LoVo (cell line): ENCODE measurements around the gene ATPAF1.
"Not testable (repeated sequence)": the region's sequence is repeated elsewhere in the genome, so short reads cannot be mapped to it uniquely, and the experiment has no call there.

Source experiments
- DNase-seq: peaks from one replicate; pipeline ENCODE4 v3.0.0-alpha.2; 2016; ENCODE audit warnings: low spot score

ATPAF1 gene, protein sequence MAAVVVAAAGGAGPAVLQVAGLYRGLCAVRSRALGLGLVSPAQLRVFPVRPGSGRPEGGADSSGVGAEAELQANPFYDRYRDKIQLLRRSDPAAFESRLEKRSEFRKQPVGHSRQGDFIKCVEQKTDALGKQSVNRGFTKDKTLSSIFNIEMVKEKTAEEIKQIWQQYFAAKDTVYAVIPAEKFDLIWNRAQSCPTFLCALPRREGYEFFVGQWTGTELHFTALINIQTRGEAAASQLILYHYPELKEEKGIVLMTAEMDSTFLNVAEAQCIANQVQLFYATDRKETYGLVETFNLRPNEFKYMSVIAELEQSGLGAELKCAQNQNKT

DNA sequence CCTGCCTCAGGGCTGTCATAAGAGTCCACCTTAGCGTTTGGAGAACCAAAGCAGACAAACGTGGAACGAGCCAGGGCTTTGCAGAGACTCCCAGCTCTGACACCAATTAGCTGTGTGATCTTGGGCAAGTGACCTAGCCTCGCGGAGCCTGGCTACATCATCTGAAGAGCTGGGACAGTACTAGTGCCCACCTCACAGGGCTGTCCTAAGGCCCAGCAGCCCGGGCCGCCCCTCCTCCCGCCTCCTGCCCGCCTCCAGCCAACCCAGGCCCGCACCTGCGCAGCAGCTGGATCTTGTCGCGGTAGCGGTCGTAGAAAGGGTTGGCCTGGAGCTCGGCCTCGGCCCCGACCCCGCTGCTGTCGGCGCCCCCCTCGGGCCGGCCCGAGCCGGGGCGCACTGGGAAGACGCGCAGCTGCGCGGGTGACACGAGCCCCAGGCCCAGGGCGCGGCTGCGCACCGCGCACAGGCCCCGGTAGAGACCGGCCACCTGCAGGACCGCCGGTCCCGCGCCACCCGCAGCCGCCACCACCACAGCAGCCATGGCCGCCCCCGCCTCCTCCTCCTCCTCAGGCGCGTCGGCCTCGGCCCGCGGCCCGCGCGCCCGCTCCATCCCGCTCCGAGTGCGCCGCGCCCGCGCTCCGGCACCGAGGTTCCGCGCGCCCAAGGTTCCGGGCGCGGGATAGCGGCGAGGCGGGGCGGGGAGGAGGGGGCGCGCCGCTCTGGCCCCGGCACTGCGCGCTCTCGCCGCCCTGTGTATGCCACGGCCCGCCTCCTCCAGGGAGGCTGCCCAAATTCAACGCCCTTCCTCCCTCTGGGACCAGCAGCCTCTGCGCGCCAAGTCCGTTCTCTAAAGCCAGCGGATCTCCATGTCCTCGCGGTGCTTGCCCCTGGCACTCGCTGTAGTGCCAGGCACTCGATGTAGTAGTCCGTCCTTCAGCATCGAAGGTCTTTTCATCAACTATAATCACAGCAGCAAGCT lies at the start of gene ATPAF1:
Gene ATPAF1 (minus strand): TSS at position 583 of the 979 bp plus-strand sequence. CDS start 42 bp downstream, at position 541.
- DNase-seq: peak; percentile 74

DNA sequence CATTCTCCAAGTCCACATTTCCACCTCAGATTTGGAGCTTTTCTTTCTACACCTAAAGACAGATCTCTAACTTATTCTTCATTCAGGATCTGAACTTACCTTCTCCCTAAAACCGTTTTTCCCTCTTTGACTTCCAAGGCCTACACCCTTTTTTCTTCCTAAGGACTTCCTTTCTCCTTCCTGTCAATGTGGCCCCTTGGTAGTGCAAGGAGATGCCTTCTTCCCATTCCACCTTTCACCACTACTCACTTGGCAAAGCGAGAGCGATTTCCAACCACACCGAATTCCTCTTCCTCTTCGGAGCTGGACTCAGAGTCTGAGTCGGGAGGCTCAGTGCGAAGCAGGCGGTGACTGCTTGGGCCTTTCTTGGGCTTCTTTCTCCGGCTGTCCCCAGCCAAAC lies 49.5 kb upstream of the ATPAF1 start:
- no peak for DNase-seq

DNA sequence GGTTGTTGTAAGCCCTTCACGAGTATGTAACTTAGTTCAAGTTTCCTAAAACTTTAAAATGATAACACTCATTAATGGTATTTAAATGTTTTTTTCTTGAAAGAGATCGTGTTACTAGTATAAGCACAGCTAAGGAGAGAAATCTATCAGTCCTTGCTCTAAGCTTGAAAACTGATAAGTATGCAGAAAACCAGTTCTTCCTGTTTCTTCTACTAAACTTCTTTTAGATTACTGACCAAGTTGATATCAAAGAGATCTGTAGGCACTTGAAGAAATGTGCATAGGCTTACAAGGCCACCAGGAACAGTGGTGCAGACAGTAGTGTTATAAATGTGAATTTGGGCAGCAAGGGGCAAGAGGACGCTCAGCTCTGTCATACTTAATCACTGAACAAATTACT lies 46.8 kb upstream of the ATPAF1 start:
- DNase-seq: no peak

DNA sequence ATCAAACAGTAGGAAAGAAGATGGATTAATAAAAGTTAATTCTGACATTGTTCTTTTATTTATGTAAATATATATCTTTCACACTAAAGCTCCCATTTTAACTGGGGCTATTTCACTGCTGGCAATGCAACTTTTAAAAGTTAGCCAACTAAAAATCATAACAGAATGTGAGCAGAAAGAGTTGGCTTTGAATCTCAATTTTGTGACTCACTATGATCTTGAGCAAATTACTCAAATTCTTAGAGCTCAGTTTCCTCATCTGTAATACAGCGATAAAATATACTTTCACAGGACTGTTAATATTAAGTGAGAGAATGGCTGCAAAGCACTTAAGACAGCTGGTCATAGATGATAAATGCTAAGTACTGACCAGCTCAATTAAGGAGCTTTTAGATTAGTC lies 40.0 kb upstream of the ATPAF1 start:
- no peak for DNase-seq

DNA sequence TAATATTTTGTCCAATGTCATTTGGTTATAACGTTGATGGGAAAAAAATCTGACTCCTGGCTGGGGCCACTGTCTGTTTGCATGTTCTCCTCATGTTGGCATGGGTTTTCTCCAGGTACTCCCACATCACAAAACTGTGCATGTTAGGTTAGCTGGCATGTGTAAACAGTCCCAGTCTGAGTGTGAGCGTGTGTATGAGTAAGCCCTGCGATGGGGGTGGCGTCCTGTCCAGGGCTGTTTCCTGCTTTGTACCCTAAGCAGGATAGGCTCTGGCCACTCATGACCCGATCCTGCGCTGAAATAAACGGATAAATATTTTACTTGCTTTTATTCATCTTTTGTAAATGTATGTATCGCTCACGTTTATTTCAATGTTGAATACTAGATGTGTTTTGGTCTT lies 37.2 kb upstream of the ATPAF1 start:
- DNase-seq: no peak

DNA sequence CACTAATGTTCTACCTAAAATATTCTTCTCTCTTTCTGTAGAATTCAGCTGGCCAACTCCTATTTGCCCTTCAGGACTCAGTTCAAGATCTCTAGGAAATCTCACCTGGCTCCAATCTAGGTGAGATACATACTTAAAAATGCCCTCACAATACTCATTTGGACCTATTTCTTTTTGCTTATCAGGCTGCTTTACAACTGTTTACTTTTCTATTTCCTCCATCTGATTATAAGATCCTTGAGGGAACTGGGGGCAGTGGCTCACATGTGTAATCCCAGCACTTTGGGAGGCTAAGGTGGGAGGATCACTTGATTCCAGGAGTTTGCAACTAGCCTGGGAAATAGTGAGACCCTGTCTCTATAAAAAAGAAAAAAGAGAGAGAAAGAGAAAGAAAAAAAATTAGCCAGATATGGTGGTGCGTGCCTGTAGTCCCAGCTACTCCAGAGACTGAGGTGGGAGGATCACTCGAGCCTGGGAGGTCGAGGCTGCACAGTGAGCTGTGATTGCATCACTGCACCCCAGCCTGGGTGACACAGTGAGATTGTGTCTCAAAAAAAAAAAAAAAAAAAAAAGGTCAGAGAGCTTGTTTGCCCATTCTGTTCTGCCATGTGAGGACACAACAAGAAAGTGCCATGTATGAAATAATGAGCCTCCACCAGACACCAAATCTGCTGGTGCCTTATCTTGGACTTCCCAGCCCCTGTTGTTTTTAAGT lies 35.9 kb upstream of the ATPAF1 start:
- DNase-seq: no peak

DNA sequence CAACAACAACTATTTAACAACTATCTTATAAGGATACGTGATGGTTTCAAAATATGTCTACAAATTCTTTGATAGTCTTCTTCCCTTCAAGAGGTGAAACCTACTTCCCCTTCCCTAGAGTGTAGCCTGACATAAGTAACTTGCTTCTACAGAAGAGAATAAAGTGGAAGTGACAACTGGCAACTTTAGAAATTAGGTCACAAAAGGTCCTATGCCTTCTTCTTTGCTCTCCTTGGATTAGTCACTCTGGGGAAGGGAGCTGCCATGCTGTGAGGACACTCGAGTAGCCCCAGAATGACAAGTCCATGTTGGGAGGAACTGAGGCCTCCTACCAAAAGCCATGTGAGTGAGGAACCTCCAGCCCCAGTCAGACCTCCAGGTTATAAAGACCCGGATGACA lies 31.5 kb upstream of the ATPAF1 start:
- no peak for DNase-seq

DNA sequence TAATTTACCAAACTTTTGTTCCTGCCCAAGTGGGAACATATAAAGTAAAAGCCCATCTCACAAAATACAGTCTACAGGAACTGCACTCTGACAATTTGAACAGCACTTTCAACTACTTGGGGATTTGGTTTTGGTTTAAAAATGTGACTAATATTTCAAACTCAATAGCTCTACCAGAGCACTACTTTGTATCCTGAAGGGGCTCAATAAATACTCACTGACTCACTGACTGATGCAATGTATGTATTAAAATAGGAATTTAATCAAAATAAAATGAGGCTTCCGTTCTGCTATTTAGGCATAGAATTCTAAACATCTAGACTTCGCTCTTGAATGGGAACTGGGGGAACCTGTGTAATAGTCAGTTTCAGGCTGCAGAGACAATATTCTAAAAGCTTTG lies 28.9 kb upstream of the ATPAF1 start:
- no peak for DNase-seq

DNA sequence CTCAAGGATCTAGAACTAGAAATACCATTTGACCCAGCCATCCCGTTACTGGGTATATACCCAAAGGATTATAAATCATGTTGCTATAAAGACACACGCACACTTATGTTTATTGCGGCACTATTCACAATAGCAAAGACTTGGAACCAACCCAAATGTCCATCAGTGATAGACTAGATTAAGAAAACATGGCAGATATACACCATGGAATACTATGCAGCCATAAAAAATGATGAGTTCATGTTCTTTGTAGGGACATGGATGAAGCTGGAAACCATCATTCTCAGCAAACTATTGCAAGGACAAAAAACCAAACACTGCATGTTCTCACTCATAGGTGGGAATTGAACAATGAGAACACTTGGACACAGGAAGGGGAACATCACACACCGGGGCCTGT lies 26.5 kb upstream of the ATPAF1 start:
- not testable (repeated sequence) for DNase-seq

DNA sequence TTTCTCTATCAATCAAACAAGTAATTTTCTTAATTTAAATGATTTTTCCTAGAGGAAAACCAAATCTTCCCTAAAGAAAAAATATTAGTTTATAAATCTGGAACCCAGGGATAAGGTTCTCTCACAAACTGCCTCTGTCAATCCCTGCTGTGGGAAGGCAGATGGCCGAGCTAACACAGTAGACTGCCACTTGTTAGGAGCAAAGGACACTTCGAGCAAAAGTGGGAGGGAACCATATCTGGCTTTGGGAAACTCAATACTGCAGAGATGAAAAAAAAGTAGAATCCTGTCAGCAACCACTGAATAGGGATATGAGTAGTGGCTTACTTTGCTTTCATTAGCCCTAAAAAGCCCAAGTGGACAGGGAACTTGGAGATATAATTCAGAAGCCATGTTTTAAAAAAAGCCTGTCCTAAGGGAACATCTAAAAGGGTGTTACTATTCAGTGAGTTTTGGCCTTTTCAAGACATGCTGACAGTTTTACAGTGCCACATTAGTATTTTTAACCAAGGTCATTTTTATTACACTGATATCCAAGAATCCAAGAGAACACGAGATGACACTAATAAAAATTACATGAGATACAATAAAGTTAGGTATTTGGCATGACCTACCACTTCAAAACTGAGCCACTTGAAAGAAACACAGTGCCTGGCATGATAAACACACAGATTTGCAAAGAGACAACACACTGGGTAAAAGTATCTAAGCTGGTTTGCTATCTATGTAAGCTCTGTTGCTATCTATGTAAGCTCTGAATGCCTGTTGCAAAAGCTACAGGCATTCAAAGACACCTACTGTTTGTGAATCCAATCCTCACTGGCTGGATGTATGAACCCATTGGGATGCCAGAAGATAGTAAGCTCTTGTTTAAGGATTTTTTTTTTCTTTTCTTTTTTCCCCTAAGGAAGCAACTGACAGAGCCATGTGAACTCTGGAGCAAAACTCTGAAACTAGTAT lies 24.9 kb upstream of the ATPAF1 start:
- DNase-seq: no peak

DNA sequence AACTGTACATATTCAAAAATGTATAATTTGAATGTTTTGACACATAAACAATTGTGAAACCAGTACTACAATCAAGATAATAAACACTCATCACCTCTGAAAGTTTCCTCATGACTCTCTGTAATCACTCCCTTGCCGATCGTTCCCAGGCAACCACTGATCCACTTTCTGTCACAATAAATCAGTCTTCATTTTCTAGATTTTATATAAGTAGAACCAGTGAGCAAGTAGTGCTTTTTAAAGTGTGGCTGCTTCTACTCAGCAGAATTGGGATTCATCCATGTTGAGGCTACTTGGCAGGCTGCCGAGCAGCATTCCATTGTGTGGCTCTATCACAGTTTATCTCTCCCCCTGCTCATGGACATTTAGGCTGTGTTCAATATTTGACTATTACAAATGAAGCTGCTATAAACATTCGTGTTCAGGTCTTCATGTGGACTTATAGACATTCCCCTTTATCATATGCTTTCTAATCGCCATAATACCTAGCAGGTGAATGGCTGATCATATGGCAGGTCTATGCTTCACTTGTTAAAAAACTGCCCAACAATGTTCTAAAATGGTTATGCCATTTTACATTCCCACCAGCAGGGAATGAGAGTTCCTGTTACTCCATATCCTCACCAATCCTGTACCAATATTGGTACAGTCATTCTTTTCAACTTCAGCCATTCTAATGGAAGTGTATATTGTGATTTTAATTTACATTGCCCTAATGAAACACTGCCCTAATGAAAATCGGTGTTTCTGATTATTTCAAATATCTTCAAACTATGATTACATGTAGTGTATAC lies 24.0 kb upstream of the ATPAF1 start:
- no peak for DNase-seq

DNA sequence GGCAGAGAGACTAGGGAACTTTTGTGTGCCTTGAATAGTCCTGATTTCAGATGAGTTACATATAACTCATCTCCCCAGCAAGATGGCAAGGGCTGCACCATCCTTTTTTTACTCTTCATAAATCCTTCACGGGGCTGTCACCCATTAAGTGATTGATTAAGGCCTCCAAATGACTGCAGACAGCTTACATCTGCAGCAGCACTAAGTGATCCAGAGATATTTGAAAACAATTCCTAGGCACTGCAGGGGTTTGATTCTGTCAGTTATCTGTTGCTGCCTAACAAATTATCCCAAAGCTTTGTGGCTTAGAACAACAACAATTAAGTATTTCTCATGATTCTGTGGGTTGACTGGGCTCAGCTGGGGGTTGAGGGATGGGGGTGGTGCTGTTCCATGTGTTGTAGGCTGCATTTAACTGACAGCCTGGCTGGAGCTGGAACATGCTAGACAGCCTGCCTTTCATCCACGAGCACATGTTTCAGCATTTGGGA lies 22.8 kb upstream of the ATPAF1 start:
- no peak for DNase-seq

DNA sequence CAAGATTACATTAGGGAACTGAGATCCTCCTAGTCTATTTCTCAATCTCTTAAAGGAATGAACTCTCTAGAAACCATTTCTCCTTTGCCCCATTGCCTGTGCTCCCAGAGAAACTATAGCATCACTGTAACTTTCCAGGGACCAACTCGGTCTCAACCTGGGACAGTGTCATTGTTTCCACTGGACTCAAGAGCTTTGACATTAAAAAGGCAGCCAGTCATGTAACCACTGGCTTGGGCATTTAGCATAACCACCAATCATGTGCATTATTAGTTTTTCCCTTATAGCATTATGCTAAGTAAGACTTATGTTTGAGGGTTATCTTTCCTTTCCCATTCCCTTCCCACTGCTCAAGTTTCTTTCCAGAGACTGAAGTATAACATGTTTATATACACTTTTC lies 21.7 kb upstream of the ATPAF1 start:
- DNase-seq: no peak

DNA sequence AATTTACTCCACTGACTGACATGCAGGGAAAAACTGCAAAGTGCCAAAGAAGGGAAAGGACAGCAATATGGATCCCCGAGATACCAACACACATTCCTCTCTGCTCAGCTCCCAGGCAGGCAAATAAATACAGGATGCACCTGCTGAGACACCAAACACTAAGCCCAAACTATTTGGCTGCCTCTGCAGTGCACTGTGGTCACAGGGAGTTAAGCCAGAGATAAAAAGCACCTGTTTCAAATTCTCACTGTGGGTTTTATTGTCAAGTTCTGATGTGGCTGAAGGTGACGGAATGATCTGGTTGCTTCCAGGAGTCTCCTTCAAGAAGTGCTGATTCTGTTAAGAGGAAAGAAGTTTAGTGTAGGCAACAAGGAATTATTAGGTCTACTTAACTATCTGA lies 21.2 kb upstream of the ATPAF1 start:
- DNase-seq: no peak

DNA sequence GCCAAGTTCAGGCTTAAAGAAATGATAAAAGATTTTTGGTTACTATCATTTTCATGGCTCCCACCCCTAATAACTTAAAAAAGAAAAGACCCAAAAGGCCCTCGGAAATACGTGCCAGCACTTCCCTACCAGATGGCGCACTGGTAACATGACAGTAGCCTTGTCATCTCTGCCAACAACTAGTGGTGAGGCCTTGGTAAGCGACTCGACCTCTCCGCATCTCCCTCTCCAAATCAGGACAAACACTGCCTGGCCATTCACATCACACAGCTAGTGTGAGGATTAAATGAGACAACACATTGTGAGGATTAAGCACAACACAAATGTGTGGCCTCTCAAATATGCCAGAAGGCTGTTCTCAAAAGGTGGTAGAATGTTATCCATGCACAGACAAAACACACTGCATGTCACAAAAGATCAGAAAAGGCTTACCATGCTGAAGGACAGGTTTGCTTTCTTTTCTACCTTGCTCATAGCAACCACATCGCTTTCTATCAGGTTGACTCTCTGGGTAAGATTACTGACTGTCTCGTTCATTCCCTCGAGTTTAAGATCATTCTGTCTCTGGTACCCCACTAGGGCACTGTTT lies 19.9 kb upstream of the ATPAF1 start:
- no peak for DNase-seq

DNA sequence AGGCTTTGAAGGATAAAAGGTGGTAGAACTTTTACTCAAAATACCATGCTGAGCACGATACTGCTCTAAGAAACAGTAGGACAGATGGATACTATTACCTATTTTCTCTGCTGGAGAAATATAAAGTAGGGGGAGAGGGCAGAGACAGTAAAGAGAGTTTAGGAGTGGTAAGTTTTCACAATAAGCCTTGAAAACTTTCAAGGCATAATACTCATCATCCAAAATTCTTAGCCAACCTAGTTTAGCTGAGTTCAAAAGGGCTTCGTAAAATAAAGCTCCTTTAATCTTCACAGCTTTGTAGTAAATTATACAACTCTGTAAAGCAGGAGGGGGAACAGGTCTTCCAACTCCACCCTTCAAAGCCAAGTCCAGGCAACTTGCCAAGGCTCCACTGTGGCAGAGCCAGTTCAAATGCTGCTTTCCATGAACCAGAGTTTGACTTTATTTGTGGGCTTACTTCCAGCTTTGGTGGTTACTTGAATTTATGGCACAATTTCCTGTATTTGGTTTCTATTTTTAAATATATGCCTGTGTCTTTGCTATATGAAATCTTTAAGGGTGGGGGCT lies 19.0 kb upstream of the ATPAF1 start:
- peak; percentile 79 for DNase-seq

DNA sequence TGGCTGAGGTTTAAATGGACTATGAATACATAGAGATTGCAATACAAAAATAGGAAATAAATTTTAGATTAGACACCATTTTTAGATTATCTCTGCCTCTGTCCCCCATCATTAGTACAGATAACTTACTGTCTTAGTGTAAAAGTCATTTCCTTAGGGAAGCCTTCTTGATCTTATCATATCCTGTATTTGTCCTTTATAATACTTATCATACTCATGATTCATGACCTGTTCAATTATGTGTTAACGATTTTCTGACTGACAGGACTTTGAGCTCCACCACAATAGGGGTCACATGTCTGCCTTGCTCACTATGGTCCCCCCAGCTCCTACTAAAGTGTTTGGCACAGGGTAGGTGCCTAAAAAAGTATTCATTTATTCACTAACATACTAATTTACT lies 18.1 kb upstream of the ATPAF1 start:
- no peak for DNase-seq

DNA sequence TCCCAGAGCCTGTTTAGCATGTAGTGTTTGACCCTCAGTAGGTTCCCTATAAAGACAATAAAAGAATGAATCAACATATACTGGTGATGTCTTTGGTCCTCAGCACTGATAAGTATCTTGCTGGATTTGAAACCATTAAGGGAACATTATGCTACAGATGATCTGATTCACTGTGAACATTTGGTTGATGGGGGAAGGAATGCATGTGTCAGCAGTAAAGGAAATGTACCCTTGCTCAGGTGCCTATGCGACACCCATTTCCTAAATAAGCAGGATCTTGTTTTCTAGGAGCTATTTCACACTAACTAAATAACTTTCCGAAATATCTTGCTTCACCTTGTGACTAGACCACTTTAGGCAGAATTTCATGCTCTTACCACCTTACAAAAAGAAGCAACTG lies 16.5 kb upstream of the ATPAF1 start:
- DNase-seq: no peak

DNA sequence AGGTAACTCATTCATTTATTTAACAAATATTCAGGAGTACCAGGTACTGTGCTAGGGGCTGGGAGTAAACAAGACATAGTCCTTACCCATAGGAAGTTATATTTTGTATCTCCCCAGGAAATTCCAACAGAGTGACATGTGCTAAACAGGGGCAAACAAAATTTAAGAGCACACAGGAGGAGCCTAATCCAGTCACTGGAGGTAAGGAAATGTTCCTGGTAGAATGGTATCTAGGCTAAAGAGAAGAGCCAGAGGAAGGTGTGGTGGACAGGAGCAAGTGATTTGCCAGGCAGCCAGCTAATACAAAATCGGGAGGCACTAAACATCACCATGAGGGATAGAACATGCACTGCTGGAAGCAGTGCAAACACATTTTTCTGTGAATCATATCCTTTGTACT lies 13.9 kb upstream of the ATPAF1 start:
- DNase-seq: no peak
